IMR-90 (cell line): ENCODE results near the gene STK40. TPM values are rescaled to one million over a fixed set of nuclear protein-coding genes. Genes with fewer than 3 reads are reported as not detected.

Experiments
- ATAC-seq: fragments of 200-7000 bp; cut with Tn5 transposase; 2 replicates; pipeline ENCODE4 v1.9.1; 2020; ENCODE audit warnings: low read depth, mild to moderate bottlenecking, moderate library complexity
- BruUV-seq: library from RNA; stranded (reverse); fragments of 400-500 nt; replicated peaks from 2 replicates; lab custom pipeline; 2021; lab: Mats Ljungman, UMichigan
- CTCF ChIA-PET: fragments of 300-600 bp; formaldehyde crosslinking; extraction: SDS; loops from one replicate; lab custom pipeline; 2021; ENCODE audit warnings: antibody characterized with exemption; lab: Yijun Ruan, JAX
- POLR2A ChIA-PET: fragments of 300-600 bp; sonication (Branson Sonifier 250); formaldehyde crosslinking; loops from one replicate; lab custom pipeline; 2022; ENCODE audit warnings: antibody characterized with exemption; ENCODE audit not compliant: unreplicated experiment; lab: Charles Lee
- DNase-seq: peaks from one replicate; pipeline ENCODE4 v3.0.0; 2013
- H2AFZ ChIP-seq: replicated peaks from 2 replicates; pipeline ENCODE3; 2013; ENCODE audit warnings: low read length, mild to moderate bottlenecking; ENCODE audit not compliant: poor library complexity
- H2AK5ac ChIP-seq: 2 replicates; pipeline ENCODE4 v1.6.1; 2013; ENCODE audit warnings: low read depth, low read length, inconsistent platforms
- H2AK9ac ChIP-seq: replicated peaks from 2 replicates; pipeline ENCODE3; 2013; ENCODE audit warnings: mild to moderate bottlenecking, low read depth, low read length, moderate library complexity; ENCODE audit not compliant: poor library complexity
- H2BK120ac ChIP-seq: 2 replicates; pipeline ENCODE4 v1.6.1; 2013; ENCODE audit warnings: low read depth, low read length, inconsistent platforms
- H2BK15ac ChIP-seq: 3 replicates; pipeline ENCODE4 v1.6.1; 2013; ENCODE audit warnings: low read depth, low read length, inconsistent platforms
- H2BK20ac ChIP-seq: 2 replicates; pipeline ENCODE4 v1.6.1; 2013; ENCODE audit warnings: low read depth, mild to moderate bottlenecking, inconsistent platforms, low read length, moderate library complexity
- H2BK5ac ChIP-seq: 2 replicates; pipeline ENCODE4 v1.6.1; 2013; ENCODE audit warnings: mild to moderate bottlenecking, low read depth, low read length, inconsistent platforms; ENCODE audit not compliant: poor library complexity, severe bottlenecking
- H3K14ac ChIP-seq: replicated peaks from 2 replicates; pipeline ENCODE4 v1.6.1; 2013; ENCODE audit warnings: low read depth, low read length, inconsistent platforms
- H3K18ac ChIP-seq: 2 replicates; pipeline ENCODE4 v1.6.1; 2013; ENCODE audit warnings: low read depth, low read length, control low read depth
- H3K23ac ChIP-seq: 2 replicates; pipeline ENCODE4 v1.6.1; 2013; ENCODE audit warnings: low read depth, low read length, inconsistent platforms
- H3K27ac ChIP-seq: 2 replicates; pipeline ENCODE4 v1.5.1; 2013; ENCODE audit warnings: mild to moderate bottlenecking, control low read depth, low read length; ENCODE audit not compliant: insufficient read depth
- H3K27me3 ChIP-seq: 2 replicates; pipeline ENCODE4 v1.6.1; 2013; ENCODE audit warnings: low read length; ENCODE audit not compliant: control insufficient read depth, insufficient read depth
- H3K36me3 ChIP-seq: 2 replicates; pipeline ENCODE4 v1.6.1; 2013; ENCODE audit warnings: low read length, mixed read lengths; ENCODE audit not compliant: control insufficient read depth, insufficient read depth
- H3K4ac ChIP-seq: 2 replicates; pipeline ENCODE4 v1.6.1; 2013; ENCODE audit warnings: low read depth, low read length, inconsistent platforms
- H3K4me1 ChIP-seq: 2 replicates; pipeline ENCODE4 v1.6.1; 2013; ENCODE audit warnings: low read length, mixed read lengths; ENCODE audit not compliant: control insufficient read depth, insufficient read depth
- H3K4me2 ChIP-seq: 2 replicates; pipeline ENCODE4 v1.6.1; 2013; ENCODE audit warnings: low read depth, mild to moderate bottlenecking, control low read depth, low read length, moderate library complexity
- H3K4me3 ChIP-seq: 2 replicates; pipeline ENCODE4 v1.5.1; 2013; ENCODE audit warnings: low read depth, mild to moderate bottlenecking, control low read depth, low read length, moderate library complexity; ENCODE audit not compliant: insufficient read depth
- H3K56ac ChIP-seq: 2 replicates; pipeline ENCODE4 v1.6.1; 2013; ENCODE audit warnings: low read length, inconsistent platforms; ENCODE audit not compliant: insufficient read depth; ENCODE audit errors: extremely low read depth
- H3K79me1 ChIP-seq, 2 experiments: 2 replicates each; pipeline ENCODE4 v1.6.1; 2013; ENCODE audit warnings: low read length in 2 of 2, inconsistent platforms in 1 of 2, low read depth in 1 of 2
- H3K9ac ChIP-seq: 2 replicates; pipeline ENCODE4 v1.6.1; 2013; ENCODE audit warnings: low read depth, low read length, control low read depth
- H3K9me1 ChIP-seq: 2 replicates; pipeline ENCODE4 v1.6.1; 2013; ENCODE audit warnings: low read length, inconsistent platforms; ENCODE audit not compliant: insufficient read depth
- H3K9me3 ChIP-seq: 2 replicates; pipeline ENCODE4 v1.6.1; 2013; ENCODE audit warnings: low read length; ENCODE audit not compliant: control insufficient read depth, insufficient read depth
- H4K20me1 ChIP-seq: 2 replicates; pipeline ENCODE4 v1.6.1; 2013; ENCODE audit warnings: low read length, inconsistent platforms; ENCODE audit not compliant: insufficient read depth
- H4K5ac ChIP-seq: 2 replicates; pipeline ENCODE4 v1.6.1; 2013; ENCODE audit warnings: mild to moderate bottlenecking, low read depth, low read length, control low read depth
- H4K8ac ChIP-seq, 2 experiments: 2 replicates each; pipeline ENCODE4 v1.6.1; 2013; ENCODE audit warnings: low read depth in 2 of 2, low read length in 2 of 2, control low read depth in 1 of 2, inconsistent platforms in 1 of 2
- H4K91ac ChIP-seq: 2 replicates; pipeline ENCODE4 v1.6.1; 2013; ENCODE audit warnings: low read depth, low read length, inconsistent platforms; ENCODE audit not compliant: insufficient read depth
- BHLHE40 ChIP-seq: fragments of 150-350 bp; IDR thresholded peaks from 2 replicates; pipeline ENCODE4 v1.6.1; 2016; ENCODE audit warnings: mild to moderate bottlenecking, low read depth, low read length
- CHD1 ChIP-seq: IDR thresholded peaks from 2 replicates; pipeline ENCODE4 v1.6.1; 2012; ENCODE audit warnings: low read depth, low read length, improper control_type of control experiment
- FOS ChIP-seq: fragments of 150-350 bp; IDR thresholded peaks from 2 replicates; pipeline ENCODE4 v1.6.1; 2016; ENCODE audit warnings: low read depth, low read length
- MAFK ChIP-seq: IDR thresholded peaks from 2 replicates; pipeline ENCODE4 v1.6.1; 2012; ENCODE audit warnings: low read depth, low read length, improper control_type of control experiment
- MXI1 ChIP-seq: IDR thresholded peaks from 2 replicates; pipeline ENCODE4 v1.6.1; 2012; ENCODE audit warnings: low read depth, mild to moderate bottlenecking, low read length, moderate library complexity, borderline replicate concordance
- POLR2A ChIP-seq: IDR thresholded peaks from 2 replicates; pipeline ENCODE4 v1.6.1; 2012; ENCODE audit warnings: mild to moderate bottlenecking, low read depth, low read length
- RCOR1 ChIP-seq: IDR thresholded peaks from 2 replicates; pipeline ENCODE4 v1.6.1; 2012; ENCODE audit warnings: mild to moderate bottlenecking, low read length, improper control_type of control experiment; ENCODE audit not compliant: insufficient replicate concordance
- SMC3 ChIP-seq: fragments of 150-350 bp; IDR thresholded peaks from 2 replicates; pipeline ENCODE4 v1.6.1; 2016; ENCODE audit warnings: low read depth, mild to moderate bottlenecking, antibody characterized with exemption, low read length, moderate library complexity
- WGBS, 2 experiments: methylation state at CpG; one replicate each; pipeline versions ENCODE4 v1.1.5 to v1.1.7; 2013; ENCODE audit warnings: missing lambda C conversion rate in 2 of 2; ENCODE audit not compliant: insufficient read length in 1 of 2; ENCODE audit errors: extremely low coverage in 2 of 2; 5-methylcytosine and 5-hydroxymethylcytosine counted together
- dilution Hi-C: fragments of 300-500 bp; cut with HindIII; formaldehyde crosslinking; loops from one replicate; pipeline ENCODE4 v1.14.3; 2018; ENCODE audit warnings: low sequenced_read_pairs; ENCODE audit not compliant: unreplicated experiment
- in situ Hi-C: fragments of 300-500 bp; cut with MboI; formaldehyde crosslinking; loops from 3 replicates; pipeline ENCODE4 v1.14.3; 2019; ENCODE audit warnings: low sequenced_read_pairs, inconsistent platforms, mixed read lengths
- intact Hi-C: fragments of 100-400 bp; cut with micrococcal nuclease; formaldehyde crosslinking; loops from 2 replicates; pipeline ENCODE4 v1.10.0; 2022
- polyA plus RNA-seq, 3 experiments: library from polyadenylated mRNA; depleted of rRNA; stranded (reverse); fragments of >200 nt; gene quantifications; 2 replicates each; pipeline ENCODE4 v1.2.3, GENCODE V29; 2012; ENCODE audit warnings: low replicate concordance in 1 of 3
- total RNA-seq: library from RNA; depleted of rRNA; stranded (reverse); fragments of >200 nt; gene quantifications from 2 replicates; pipeline ENCODE4 v1.2.3, GENCODE V29; 2012

STK40 gene
- total and polyA plus RNA-seq, 2 of the 4 experiments (the other 2 are of a cell fraction): 16.0 to 29.9 TPM

DNA sequence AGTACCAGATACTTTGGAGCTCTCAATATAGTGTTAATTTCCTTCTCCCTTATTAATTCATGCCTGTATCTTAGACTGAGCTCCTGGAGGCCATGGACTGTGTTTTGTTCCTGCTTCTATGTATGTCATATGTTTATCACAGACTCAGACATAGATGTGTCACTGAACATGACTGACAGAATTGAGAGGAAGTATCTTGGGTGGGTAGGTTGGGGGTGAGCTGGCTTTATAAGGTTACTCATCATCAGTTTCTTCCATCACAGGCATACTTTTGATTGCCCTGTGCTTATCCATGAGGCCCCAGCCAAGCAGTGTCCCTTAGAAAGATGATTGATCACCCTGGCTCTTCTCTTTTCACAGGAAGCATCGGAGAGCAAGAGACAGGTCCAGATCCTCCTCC, 85.2 kb downstream of the STK40 start:
- WGBS, 2 experiments: no CpG with 5 or more reads among the region's 1 CpG
- Histone ChIP-seq H3K9me3 (no peaks in the 10 kb centered on the region), H3K18ac (no peak overlapping the region), H2BK120ac (no peak overlapping the region), H4K91ac (no peak overlapping the region), H2AK5ac (no peak overlapping the region; the same call in 1 of the 2 replicates), H3K9me1 (peaks cover 5% of the 10 kb centered on the region; the same call in 1 of the 2 replicates), H2BK5ac (peak overlapping the region; percentile 15), H3K79me1 (peaks cover 22 to 59% of the 10 kb centered on the region in 2 experiments), H3K4me3 (no peak overlapping the region), H3K14ac (no peak overlapping the region), H3K36me3 (peaks cover 58% of the 10 kb centered on the region), H3K4me2 (no peak overlapping the region), H3K56ac (no peak overlapping the region), H2AK9ac (no peak overlapping the region), H2AFZ (no peak overlapping the region), H3K4me1 (no peaks in the 10 kb centered on the region), H3K9ac (no peak overlapping the region), H3K4ac (no peak overlapping the region), H3K23ac (peak overlapping the region; percentile 66; the same call in 1 of the 2 replicates), H3K27ac (no peak overlapping the region), H3K27me3 (no peaks in the 10 kb centered on the region), H2BK20ac (no peak overlapping the region), H4K8ac (no peak overlapping the region), H4K20me1 (peaks cover 17% of the 10 kb centered on the region; the same call in 1 of the 2 replicates), H2BK15ac (no peak overlapping the region), H4K5ac (no peak overlapping the region)
- ATAC-seq: no peak
- CTCF ChIA-PET: interaction anchor here (0.6 to 1.6 kb wide), 13 partner anchors 9 to 166 kb away, joined by 3 to 9 read pairs (median 4); partner anchors contain the start of gene TRAPPC3
- dilution Hi-C loops (no loop called here), intact Hi-C loops (no loop called here), in situ Hi-C loops (no loop called here)
- DNase-seq: peak; percentile 53
- TF ChIP-seq MXI1: no peak
- TF ChIP-seq SMC3: no peak
- TF ChIP-seq POLR2A: no peak
- TF ChIP-seq CHD1: no peak
- no peak for TF ChIP-seq RCOR1
- TF ChIP-seq FOS: no peak
- TF ChIP-seq MAFK: no peak
- no peak for TF ChIP-seq BHLHE40
- POLR2A ChIA-PET: no interaction called here
- BruUV-seq: no TSS peak
